HG03095 (cell line): Measurements from ENCODE around the gene GPX2.

Experiments used
- ATAC-seq: cut with Tn5 transposase; IDR thresholded peaks from one replicate; pipeline ENCODE4 v1.9.1; 2021; ENCODE audit warnings: moderate library complexity; ENCODE audit not compliant: unreplicated experiment

GPX2 gene

GRCh38 chr14:64942531-64943111 lies at the start of gene GPX2:
GPX2 (minus strand) TSS chr14:64942745; CDS start chr14:64942726, 19 bp downstream.
- no peak for ATAC-seq

DNA sequence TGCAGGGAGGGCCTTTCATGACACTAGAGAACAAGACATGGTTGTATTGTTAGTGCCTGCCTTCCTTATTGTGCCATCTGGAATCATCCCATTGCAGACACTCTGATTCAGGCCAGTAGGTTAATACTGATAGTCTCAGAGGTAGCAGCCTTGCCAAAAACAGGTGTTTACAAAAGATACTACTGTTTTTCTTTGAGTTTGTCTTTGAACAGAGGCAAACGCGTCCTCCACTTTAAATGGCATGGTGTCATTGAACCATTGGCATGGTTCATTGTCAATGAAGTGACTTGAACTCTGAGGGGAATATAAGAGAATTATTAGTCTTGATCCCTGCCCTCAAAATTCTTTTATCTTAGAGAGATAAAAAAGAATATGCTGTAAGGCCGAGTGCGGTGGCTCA lies 48.4 kb upstream of the GPX2 start:
- no peak for ATAC-seq

DNA sequence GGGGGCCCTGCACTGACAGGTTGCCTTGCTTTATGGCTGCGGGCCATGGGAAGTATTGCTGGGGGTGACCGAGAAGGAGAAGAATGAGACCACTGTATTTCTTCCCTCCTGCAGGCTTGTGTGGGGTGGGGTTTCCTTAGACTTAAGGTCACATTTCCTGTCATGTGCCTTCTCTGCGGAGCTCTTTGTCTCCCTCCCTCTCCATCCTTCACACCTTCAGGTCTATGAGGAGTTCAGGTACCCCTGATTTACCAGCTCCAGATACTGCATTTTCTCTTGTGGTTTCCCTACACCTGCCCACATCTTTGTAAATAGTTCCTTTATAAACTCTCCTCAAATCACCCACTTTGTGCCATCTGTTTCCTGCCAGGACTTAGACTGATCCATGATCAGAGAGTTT lies 47.8 kb upstream of the GPX2 start:
- ATAC-seq = no peak

GRCh38 chr14:64987438-64987767 lies 44.9 kb upstream of the GPX2 start:
- ATAC-seq = no peak

GRCh38 chr14:64986648-64987437 lies 44.3 kb upstream of the GPX2 start, which contains the start of gene FNTB:
FNTB (plus strand) TSS chr14:64986895; CDS start chr14:64986954, 59 bp downstream.
- ATAC-seq = peak; percentile 91

- no peak for ATAC-seq
Observed at GRCh38 chr14:64983439-64984310, 41.1 kb upstream of the GPX2 start.

DNA sequence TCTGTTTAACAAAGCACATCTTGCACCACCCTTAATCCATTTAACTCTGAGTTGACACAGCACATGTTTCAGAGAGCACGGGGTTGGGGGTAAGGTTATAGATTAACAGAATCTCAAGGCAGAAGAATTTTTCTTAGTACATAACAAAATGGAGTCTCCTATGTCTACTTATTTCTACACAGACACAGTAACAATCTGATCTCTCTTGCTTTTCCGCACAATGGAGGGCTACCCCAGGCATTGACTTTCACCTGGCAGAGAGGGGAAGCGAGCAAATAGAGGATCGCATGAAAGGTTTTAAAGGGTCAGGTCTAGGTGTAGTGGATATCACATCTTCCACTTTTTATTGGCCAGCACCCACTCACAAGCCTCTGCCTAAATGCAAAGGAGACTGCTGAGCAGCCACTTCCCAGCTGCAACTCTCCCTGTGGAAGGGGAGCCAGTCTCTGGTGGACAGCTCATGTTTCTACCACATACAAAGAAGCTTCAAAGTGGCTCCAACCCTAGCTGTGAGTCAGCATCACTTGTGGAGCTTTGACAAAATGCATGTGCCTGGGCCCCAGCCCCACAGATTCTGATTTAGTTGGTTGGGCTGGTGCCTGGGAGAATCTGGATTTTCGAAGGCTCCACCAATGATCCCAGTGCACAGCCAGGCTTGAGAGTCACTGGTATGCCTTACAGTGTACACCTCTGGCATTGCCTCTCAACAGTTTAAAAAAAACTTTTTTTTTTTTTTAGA lies 37.0 kb upstream of the GPX2 start:
- no peak for ATAC-seq

DNA sequence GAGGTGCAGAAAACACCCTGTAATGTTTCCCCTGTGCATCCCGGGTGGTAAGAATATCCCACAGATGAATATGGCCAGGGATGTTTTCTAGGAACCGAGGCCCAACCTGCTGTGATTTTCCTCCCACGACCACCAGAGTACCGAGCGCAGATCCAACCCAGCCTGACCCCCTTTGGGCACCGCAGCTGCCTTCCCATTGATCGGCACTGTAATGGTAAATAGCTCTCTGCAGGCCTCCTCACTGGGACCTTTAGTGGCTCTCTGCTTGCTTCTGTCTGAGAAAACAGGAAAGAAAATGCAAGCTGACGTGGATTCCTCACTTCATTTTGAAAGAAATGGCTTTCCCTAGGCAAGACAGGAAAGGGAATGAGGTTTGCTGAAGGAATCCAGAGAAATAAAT lies 32.0 kb upstream of the GPX2 start:
- no peak for ATAC-seq

- ATAC-seq = no peak
Observed at GRCh38 chr14:64973826-64974225, 31.3 kb upstream of the GPX2 start.

DNA sequence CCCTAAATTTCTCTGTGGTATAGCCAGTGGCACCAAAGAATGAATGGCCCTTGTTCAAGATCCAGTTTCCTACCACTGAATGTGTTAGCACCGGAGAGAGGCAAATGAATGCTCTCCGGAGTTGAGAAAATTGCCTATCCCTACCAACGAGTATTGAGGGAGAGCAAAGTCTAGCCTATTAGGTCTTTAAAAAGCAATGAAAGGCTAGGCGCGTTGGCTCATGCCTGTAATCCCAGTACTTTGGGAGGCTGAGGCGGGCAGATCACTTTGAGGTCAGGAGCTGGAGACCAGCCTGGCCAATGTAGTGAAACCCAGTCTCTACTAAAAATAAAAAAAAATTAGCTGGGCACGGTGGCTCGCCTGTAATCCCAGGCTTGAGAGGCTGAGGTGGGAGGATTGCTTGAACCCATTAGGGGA lies 30.5 kb upstream of the GPX2 start:
- no peak for ATAC-seq

DNA sequence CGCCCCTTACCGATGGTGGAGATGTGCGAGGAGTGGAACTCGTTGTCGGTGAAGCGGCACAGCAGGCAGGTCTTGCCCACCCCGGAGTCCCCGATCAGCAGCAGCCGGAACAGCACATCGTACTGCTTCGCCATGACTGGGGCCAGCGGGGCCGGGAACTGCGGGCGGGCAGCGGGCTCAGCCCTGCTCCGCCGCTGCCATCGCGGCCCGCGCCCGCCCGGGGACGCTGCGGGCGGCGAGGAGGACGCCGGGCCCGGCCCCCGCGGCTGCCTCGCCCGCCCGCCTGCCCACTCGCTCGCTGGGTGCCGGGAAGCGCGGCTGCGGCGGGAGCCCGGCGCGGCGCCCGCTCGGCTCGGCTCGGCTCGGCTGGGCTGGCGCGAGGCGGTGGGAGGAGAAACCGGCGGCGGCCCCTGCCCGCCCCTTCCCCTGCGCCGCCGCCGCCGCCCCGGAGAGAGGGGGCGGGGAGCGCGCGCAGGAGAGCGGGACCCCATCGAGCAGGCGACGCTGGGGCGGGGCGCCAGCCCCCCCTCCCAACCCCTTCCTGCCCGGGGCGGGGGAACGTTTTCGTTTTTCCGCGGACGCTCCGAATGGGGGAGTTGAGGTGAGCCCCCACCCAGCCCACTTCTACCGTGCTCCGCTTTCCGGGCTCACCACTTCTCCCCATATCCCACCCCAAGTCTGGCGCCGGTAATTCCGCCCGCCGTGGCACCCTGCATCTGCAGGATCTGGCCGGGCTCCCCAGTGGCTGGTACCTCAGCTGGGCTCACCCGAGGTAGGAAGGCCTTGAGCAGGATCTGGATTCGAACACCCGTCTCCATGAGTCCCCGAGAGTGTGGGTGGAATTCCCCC lies 29.6 kb upstream of the GPX2 start, which contains the start of gene RAB15:
RAB15 (minus strand) TSS at position 394 of the 849 bp plus-strand sequence; CDS start at position 134, 260 bp downstream.
- ATAC-seq = no peak

GRCh38 chr14:64971491-64971942 lies 29.0 kb upstream of the GPX2 start:
- ATAC-seq = no peak

- ATAC-seq = no peak
Observed at GRCh38 chr14:64970776-64971477, 28.4 kb upstream of the GPX2 start.

DNA sequence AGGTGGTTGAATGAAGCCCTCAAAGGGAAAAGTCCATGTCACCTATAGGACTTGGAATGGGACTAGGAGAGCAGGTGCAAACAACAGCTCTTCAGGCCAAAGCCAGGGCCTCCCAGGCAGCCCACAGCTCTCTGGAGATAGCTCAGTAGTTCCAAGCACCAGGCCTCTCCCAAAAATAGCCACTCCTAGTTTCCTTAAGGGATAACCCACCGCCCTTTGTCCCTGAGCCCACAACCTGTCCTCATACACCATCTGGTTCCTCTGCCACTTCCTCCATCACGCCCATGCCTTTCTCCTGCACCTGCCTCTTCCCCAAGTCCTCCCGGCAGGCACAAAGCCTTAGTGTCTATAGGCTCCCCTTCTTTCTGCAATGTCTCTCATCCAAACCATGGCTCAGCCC lies 27.5 kb upstream of the GPX2 start:
- ATAC-seq = no peak

DNA sequence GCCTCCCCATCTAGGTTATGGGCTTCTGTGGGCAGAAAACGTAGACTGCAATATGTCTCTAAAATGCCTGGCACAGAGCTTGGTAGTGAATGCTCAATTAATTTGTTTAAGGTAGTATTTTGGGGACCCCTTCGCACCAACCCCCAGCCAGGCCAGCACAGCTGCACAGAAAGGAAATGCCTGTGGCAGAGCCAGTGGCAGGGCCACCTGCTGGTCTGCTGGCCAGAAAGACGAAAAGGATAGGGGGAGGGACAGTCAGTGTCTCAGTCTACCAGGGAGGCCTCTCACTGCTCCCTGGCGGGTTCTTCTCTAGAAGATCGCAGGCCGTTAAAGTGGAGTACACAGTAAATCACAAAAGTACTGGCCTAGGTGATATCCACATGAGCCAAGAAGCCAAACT lies 26.1 kb upstream of the GPX2 start:
- ATAC-seq = no peak

DNA sequence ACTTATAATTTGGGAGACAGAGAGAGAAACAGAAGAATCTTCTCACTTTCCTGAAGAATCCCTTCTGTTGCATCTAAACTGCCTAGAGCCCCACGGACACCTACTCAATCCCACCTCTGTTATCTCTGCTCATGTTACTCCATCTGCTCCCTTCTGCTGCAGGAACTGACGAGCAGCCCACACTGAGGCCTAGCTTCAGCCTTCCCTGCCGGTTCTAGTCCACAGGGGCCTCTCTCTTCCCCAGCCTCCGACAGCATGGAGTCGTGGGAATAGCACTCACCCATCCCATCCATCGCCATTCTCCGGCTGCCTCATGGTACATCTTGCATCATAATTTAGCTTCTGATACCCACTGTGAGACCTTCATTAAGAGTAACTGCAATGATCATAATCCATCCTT lies 25.6 kb upstream of the GPX2 start:
- no peak for ATAC-seq

DNA sequence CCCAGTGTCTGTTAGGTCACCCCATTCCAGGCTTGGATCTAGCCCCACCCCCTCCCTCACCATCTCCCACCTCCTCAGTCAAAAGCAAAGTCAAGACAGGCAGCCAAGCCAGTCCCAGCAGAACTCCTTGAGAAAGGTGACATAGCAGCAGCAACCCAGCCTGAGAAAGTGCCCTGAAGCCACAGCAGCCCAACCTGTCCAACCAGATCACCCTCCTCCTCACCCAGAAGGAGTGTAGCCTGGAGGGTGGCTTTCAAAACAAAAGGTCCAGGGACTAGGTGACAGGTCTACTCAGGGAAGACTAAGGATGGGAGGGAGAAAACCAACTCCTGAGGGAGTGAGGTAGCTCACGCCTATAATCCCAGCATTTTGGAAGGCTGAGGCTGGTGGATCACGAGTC lies 24.4 kb upstream of the GPX2 start:
- ATAC-seq = no peak

DNA sequence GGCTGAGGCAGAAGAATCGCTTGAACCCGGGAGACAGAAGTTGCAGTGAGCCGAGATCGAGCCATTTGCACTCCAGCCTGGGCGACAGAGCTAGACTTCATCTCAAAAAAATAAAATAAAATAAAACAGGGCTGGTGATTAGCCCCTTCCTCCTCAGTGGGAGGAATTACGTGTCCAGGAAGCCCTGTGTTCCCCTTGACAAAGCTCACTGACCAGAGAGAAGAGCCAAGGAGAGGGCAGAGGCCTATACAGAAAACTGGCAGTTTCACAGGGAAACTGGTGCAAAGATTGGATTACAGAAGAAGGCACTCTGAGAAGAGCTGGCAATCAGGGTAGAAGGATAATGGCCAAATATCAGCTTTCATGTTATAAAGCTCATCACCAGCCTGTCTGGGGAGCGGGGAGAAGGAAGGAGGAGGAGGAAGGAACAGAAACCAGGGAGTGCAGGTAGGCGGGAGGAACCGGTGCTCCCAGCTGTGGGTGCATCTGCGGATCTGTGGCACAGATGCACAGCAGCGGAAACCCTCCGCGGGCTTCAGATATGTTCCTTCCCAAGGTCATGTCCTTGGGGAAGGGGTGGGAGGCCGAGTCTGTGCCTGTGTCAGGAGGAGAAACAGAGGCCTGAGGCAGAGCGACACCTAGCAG lies 22.9 kb upstream of the GPX2 start:
- no peak for ATAC-seq

GRCh38 chr14:64963611-64964010 lies 21.1 kb upstream of the GPX2 start:
- ATAC-seq = no peak
